NT2/D1 (cell line): Measurements from ENCODE around the gene TMEM145.

Source experiments
- SUZ12 ChIP-seq: IDR thresholded peaks from 2 replicates; pipeline ENCODE4 v1.6.1; 2011; ENCODE audit not compliant: insufficient read length, insufficient read depth; ENCODE audit errors: extremely low read depth
- YY1 ChIP-seq: IDR thresholded peaks from 2 replicates; pipeline ENCODE4 v1.6.1; 2011; ENCODE audit not compliant: insufficient read length, insufficient read depth
- ZNF274 ChIP-seq: IDR thresholded peaks from 2 replicates; pipeline ENCODE4 v1.6.1; 2011; ENCODE audit warnings: mild to moderate bottlenecking, low read depth, low read length

DNA sequence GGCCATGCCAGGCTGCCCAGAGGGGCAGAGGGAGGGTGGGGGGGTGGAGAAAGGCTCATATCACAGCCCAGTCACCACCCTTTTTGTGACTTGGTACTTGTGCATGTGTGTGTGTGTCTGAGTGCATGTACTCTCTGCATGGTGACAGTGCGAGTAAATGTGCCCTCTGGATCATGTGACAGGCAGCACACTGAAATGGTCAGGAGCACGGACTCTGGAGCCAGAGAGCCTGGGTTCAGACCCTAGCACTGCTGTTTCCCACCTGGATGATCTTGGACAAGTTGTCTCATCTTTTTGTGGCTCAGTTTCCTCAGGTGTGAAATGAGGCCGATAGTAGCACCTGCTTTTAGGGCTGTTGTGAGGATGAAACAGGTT is 42.1 kb upstream of the TMEM145 start:
- TF ChIP-seq ZNF274 (no peak), YY1 (no peak), SUZ12 (no peak)
